ENCODE results near the gene RASGRP2. TPM values are rescaled to one million over a fixed set of nuclear protein-coding genes. Genes with fewer than 3 reads are reported as not detected.

The RASGRP2 gene
- total RNA-seq, 1 experiment from 2014 or later, result 26.9 TPM

- H3K27ac ChIP-seq (ENCODE audit: insufficient read length, low read depth, low read length), result no peak overlapping the region
- H2BK5ac ChIP-seq (ENCODE audit: insufficient read length, low read length), result no peak overlapping the region
- no peak overlapping the region for H2BK15ac ChIP-seq (ENCODE audit: low read depth, low read length)
- no peaks in the 10 kb centered on the region for H3K79me1 ChIP-seq (ENCODE audit: insufficient read depth, low read depth, low read length, poor library complexity, severe bottlenecking)
- H2AFZ ChIP-seq (ENCODE audit: low read length), result no peak overlapping the region
- no peaks in the 10 kb centered on the region for H3K9me3 ChIP-seq (ENCODE audit: control insufficient read depth, low read depth, low read length)
- no peak overlapping the region for H3K56ac ChIP-seq (ENCODE audit: insufficient read length, low read depth, low read length)
- peak overlapping the region in 1 of 2 experiments; percentile 84; a peak in 3 of 5 replicates for H3K4me3 Mint-ChIP-seq
- H3K14ac ChIP-seq (ENCODE audit: insufficient read depth, low read length), result no peak overlapping the region
- DNase-seq, result no peak
- H3K4me1 Mint-ChIP-seq, result peaks cover 25 to 50% of the 10 kb centered on the region in 2 experiments
- no peak overlapping the region for H3K18ac ChIP-seq (ENCODE audit: insufficient read length, low read depth, low read length)
- H3K23ac ChIP-seq (ENCODE audit: insufficient read length, low read depth, low read length), result no peak overlapping the region
- no peak overlapping the region for H4K5ac ChIP-seq (ENCODE audit: insufficient read length, low read depth, low read length)
- H3K27ac Mint-ChIP-seq, result no peak overlapping the region
- H4K20me1 ChIP-seq (ENCODE audit: control insufficient read depth, insufficient read depth, insufficient read length), result peaks cover 3% of the 10 kb centered on the region
- no peak overlapping the region for H2BK12ac ChIP-seq (ENCODE audit: insufficient read length, low read depth, low read length)
- H3K79me2 ChIP-seq (ENCODE audit: insufficient read depth, low read length), result no peaks in the 10 kb centered on the region
- H3K27me3 ChIP-seq (ENCODE audit: insufficient read depth, low read length), result peaks cover 10% of the 10 kb centered on the region; the same call in 1 of the 2 replicates
- H3K9ac ChIP-seq (ENCODE audit: extremely low read depth, insufficient read length, low read length), result no peak overlapping the region
- no peak overlapping the region for H2AK5ac ChIP-seq (ENCODE audit: insufficient read length, low read length)
- H3T11ph ChIP-seq (ENCODE audit: low read length), result no peak overlapping the region
- H3K36me3 Mint-ChIP-seq (ENCODE audit: insufficient read depth in 1 of 3, low read depth in 3 of 3), result peaks cover 2 to 8% (median 7%) of the 10 kb centered on the region in 3 experiments; a peak in 4 of 7 replicates
- peaks cover 43% of the 10 kb centered on the region for H3K27me3 Mint-ChIP-seq (ENCODE audit: low read depth)
- peaks cover 10% of the 10 kb centered on the region for H3K4me1 ChIP-seq (ENCODE audit: insufficient read depth, low read length)
- no peaks in the 10 kb centered on the region for H3K9me3 Mint-ChIP-seq
- no peak overlapping the region for H4K8ac ChIP-seq (replicated peaks; ENCODE audit: insufficient read length, low read depth, low read length)
- no CpG with 5 or more reads among the region's 9 CpGs for WGBS (ENCODE audit: extremely low coverage, insufficient read length, low lambda C conversion rate)
- H3K4me2 ChIP-seq (ENCODE audit: insufficient read depth, insufficient read length, low read length), result peak overlapping the region; percentile 6
- no peak overlapping the region for H2BK20ac ChIP-seq (ENCODE audit: low read depth, low read length, poor library complexity, severe bottlenecking)
- H3K23me2 ChIP-seq (ENCODE audit: insufficient read length, low read depth, low read length, poor library complexity, severe bottlenecking), result no peaks in the 10 kb centered on the region
- no peak overlapping the region for H3K4ac ChIP-seq (ENCODE audit: low read depth, low read length)
- H4K91ac ChIP-seq (ENCODE audit: insufficient read length, low read depth, low read length), result no peak overlapping the region
- no peak for TF ChIP-seq CTCF (conservative IDR thresholded peaks at IDR 0.05)
- no peak overlapping the region for H2BK120ac ChIP-seq (ENCODE audit: low read depth, low read length, poor library complexity, severe bottlenecking)
Measured at GRCh38 chr11:64723907-64724862, 19.8 kb downstream of the RASGRP2 start.
